Adrenal gland (tissue), 5 donors: ENCODE results near the gene LRRC9.

ENCODE experiments used
- POLR2A ChIP-seq, 2 donors: fragments of 450-650 bp; IDR thresholded peaks; one replicate each; pipeline ENCODE4 v1.6.1; 2017; ENCODE audit warnings: antibody characterized with exemption in 2 of 2, mild to moderate bottlenecking in 2 of 2, moderate library complexity in 1 of 2
- TF ChIP-seq, protein P1 (sequence below), 6 experiments: fragments of 450-650 bp in 4 of 6; fragments of 200-600 bp in 2 of 6; sonication (generic) in 1 of 6; IDR thresholded peaks; 1 replicate in 5 of 6; 2 replicates in 1 of 6; pipeline versions ENCODE4 v1.5.1 to v1.8.0; 2016 to 2021; ENCODE audit warnings: antibody characterized with exemption in 6 of 6, mild to moderate bottlenecking in 2 of 6, moderate library complexity in 1 of 6
- donor health status: DM: no; HTN: no; CAD: no.

DNA sequence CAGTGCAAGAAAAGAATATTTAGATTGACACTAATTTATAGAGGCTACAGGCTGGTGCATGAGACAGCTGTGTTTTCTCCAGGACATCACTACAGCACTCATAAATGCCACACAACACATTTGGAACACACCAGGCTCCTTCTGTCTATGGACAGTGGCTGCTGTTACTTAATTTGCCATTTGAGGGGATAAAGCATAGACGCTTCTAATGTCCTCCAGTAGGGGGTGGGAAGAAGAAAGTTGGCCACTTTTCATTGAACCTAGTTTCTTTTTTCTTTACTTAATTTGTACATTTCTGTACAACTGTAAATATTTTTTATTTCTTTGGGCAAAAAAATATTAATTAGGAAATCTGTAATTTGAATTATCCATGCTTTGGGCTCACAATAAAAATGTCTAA lies 37.0 kb upstream of the LRRC9 start:
- TF ChIP-seq, protein P1, sequence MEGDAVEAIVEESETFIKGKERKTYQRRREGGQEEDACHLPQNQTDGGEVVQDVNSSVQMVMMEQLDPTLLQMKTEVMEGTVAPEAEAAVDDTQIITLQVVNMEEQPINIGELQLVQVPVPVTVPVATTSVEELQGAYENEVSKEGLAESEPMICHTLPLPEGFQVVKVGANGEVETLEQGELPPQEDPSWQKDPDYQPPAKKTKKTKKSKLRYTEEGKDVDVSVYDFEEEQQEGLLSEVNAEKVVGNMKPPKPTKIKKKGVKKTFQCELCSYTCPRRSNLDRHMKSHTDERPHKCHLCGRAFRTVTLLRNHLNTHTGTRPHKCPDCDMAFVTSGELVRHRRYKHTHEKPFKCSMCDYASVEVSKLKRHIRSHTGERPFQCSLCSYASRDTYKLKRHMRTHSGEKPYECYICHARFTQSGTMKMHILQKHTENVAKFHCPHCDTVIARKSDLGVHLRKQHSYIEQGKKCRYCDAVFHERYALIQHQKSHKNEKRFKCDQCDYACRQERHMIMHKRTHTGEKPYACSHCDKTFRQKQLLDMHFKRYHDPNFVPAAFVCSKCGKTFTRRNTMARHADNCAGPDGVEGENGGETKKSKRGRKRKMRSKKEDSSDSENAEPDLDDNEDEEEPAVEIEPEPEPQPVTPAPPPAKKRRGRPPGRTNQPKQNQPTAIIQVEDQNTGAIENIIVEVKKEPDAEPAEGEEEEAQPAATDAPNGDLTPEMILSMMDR (IDR thresholded peaks at IDR 0.05), result peak in 1 of 6 experiments; percentile 7
- no peak for TF ChIP-seq POLR2A (IDR thresholded peaks at IDR 0.05)
